MM.1S (cell line): Measurements from ENCODE around the gene ZNF292.

ENCODE experiments used
- EZH2 ChIP-seq: fragments of 300-600 bp; sonication (generic); optimal IDR thresholded peaks from 2 replicates; pipeline ENCODE3; 2017; ENCODE audit warnings: low read depth, mild to moderate bottlenecking, antibody characterized with exemption, low read length, mixed read lengths
- EZH2phosphoT487 ChIP-seq: fragments of 300-600 bp; sonication (generic); IDR thresholded peaks from 2 replicates; pipeline ENCODE4 v1.6.1; 2018; ENCODE audit warnings: antibody characterized with exemption, low read length
- TF ChIP-seq, protein P1 (sequence below): fragments of 300-600 bp; sonication (generic); IDR thresholded peaks from 2 replicates; pipeline ENCODE4 v1.5.1; 2016; ENCODE audit warnings: antibody characterized with exemption, low read length, mixed read lengths

DNA sequence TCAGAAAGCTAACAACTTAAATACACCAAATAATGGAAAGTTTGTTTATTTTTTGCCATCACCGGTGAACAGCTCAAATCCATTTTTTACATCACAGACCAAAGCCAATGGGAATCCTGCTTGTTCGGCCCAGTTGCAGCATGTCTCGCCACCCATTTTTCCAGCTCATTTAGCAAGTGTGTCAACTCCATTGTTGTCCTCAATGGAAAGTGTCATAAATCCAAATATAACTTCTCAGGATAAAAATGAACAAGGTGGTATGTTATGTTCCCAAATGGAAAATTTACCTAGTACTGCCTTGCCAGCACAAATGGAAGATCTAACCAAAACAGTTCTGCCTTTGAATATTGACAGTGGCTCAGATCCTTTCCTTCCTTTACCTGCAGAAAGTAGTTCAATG, 101.7 kb downstream of the ZNF292 start:
- TF ChIP-seq, protein P1, sequence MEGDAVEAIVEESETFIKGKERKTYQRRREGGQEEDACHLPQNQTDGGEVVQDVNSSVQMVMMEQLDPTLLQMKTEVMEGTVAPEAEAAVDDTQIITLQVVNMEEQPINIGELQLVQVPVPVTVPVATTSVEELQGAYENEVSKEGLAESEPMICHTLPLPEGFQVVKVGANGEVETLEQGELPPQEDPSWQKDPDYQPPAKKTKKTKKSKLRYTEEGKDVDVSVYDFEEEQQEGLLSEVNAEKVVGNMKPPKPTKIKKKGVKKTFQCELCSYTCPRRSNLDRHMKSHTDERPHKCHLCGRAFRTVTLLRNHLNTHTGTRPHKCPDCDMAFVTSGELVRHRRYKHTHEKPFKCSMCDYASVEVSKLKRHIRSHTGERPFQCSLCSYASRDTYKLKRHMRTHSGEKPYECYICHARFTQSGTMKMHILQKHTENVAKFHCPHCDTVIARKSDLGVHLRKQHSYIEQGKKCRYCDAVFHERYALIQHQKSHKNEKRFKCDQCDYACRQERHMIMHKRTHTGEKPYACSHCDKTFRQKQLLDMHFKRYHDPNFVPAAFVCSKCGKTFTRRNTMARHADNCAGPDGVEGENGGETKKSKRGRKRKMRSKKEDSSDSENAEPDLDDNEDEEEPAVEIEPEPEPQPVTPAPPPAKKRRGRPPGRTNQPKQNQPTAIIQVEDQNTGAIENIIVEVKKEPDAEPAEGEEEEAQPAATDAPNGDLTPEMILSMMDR = no peak
- TF ChIP-seq EZH2 (no peak), EZH2phosphoT487 (no peak)
